T follicular helper cell (primary cell): ENCODE data around the gene CEP170B.
"Not testable (repeated sequence)": the region's sequence is repeated elsewhere in the genome, so short reads cannot be mapped to it uniquely, and the experiment has no call there.

Experiments used
- DNase-seq: peaks from one replicate; pipeline ENCODE4 v3.0.0-alpha.2; 2020; ENCODE audit warnings: low read depth

The CEP170B gene

GRCh38 chr14:104844306-104845032 lies 20.6 kb upstream of the CEP170B start:
- DNase-seq = no peak

- no peak for DNase-seq
These were observed 19.9 kb upstream of the CEP170B start for GRCh38 chr14:104845033-104845666.

- DNase-seq = no peak
These were observed 19.1 kb upstream of the CEP170B start for GRCh38 chr14:104845834-104846441.

GRCh38 chr14:104852280-104852663 lies 12.8 kb upstream of the CEP170B start:
- DNase-seq = no peak

- DNase-seq = no peak
These were observed 9.5 kb upstream of the CEP170B start for GRCh38 chr14:104855532-104856090.

GRCh38 chr14:104856157-104856868 lies 8.8 kb upstream of the CEP170B start:
- no peak for DNase-seq

GRCh38 chr14:104856869-104857860 lies 7.9 kb upstream of the CEP170B start:
- no peak for DNase-seq

- not testable (repeated sequence) for DNase-seq
These were observed 7.1 kb upstream of the CEP170B start for GRCh38 chr14:104857931-104858330.

- no peak for DNase-seq
These were observed 6.1 kb upstream of the CEP170B start for GRCh38 chr14:104858811-104859426.

- DNase-seq = no peak
These were observed 5.2 kb upstream of the CEP170B start for GRCh38 chr14:104859900-104860299.

GRCh38 chr14:104860414-104860813 lies 4.7 kb upstream of the CEP170B start:
- DNase-seq = no peak

- DNase-seq = no peak
These were observed 1.8 kb upstream of the CEP170B start for GRCh38 chr14:104863131-104863862.

GRCh38 chr14:104863923-104864266 lies 1.2 kb upstream of the CEP170B start:
- no peak for DNase-seq

GRCh38 chr14:104864267-104865080 lies 594 bp upstream of the CEP170B start:
- DNase-seq = no peak

GRCh38 chr14:104865631-104866441 lies 768 bp downstream of the CEP170B start:
- no peak for DNase-seq

GRCh38 chr14:104866451-104867370 lies 1.6 kb downstream of the CEP170B start:
- DNase-seq = no peak
